B cell (primary cell): Measurements from ENCODE around the gene MTHFSD. TPM values are rescaled to one million over a fixed set of nuclear protein-coding genes. Genes with fewer than 3 reads are reported as not detected.

Source experiments
- ATAC-seq: fragments of 200-7000 bp; cut with Tn5 transposase; one replicate; pipeline ENCODE4 v1.10.0; 2021; ENCODE audit warnings: low read depth, mild to moderate bottlenecking, moderate number of reproducible peaks, moderate library complexity
- CTCF ChIA-PET: fragments of 350-600 bp; sonication (Branson Sonifier 250); formaldehyde crosslinking; loops from one replicate; lab custom pipeline; 2021; ENCODE audit warnings: antibody characterized with exemption, inconsistent platforms; lab: Charles Lee
- POLR2A ChIA-PET: fragments of 350-600 bp; sonication (Branson Sonifier 250); formaldehyde crosslinking; loops from one replicate; lab custom pipeline; 2021; ENCODE audit warnings: antibody characterized with exemption; lab: Charles Lee
- DNase-seq: peaks from one replicate; pipeline ENCODE4 v3.0.0; 2013
- H2AFZ ChIP-seq: 2 replicates; pipeline ENCODE4 v1.6.1; 2012; ENCODE audit warnings: mild to moderate bottlenecking, low read depth, low read length; ENCODE audit not compliant: insufficient read depth, poor library complexity, severe bottlenecking
- H3K27ac ChIP-seq, 2 donors: 1 replicate in 1 of 2; 2 replicates in 1 of 2; pipeline ENCODE4 v1.5.1; 2012 to 2013; ENCODE audit warnings: low read length in 2 of 2, mild to moderate bottlenecking in 2 of 2, moderate library complexity in 1 of 2
- H3K27me3 ChIP-seq, 4 experiments: fragments of 200-600 bp in 1 of 4; sonication (generic) in 1 of 4; replicated peaks in 1 of 4; 1 replicate in 2 of 4; 2 replicates in 2 of 4; pipeline versions ENCODE4 v1.6.1 to v1.7.0; 2013 to 2016; ENCODE audit warnings: low read length in 3 of 4, mild to moderate bottlenecking in 2 of 4, mixed read lengths in 1 of 4, moderate library complexity in 1 of 4; ENCODE audit not compliant: insufficient read depth in 4 of 4, control insufficient read depth in 3 of 4; ENCODE audit errors: control extremely low read depth in 1 of 4
- H3K36me3 ChIP-seq, 2 experiments: replicated peaks in 1 of 2; 1 replicate in 1 of 2; 2 replicates in 1 of 2; pipeline versions ENCODE4 v1.6.1 to v1.7.1; 2013; ENCODE audit warnings: low read length in 1 of 2; ENCODE audit not compliant: insufficient read depth in 2 of 2, control insufficient read depth in 1 of 2; ENCODE audit errors: control extremely low read depth in 1 of 2, extremely low read depth in 1 of 2
- H3K4me1 ChIP-seq, 2 donors: fragments of 200-600 bp in 1 of 2; sonication (generic) in 1 of 2; 1 replicate in 1 of 2; 2 replicates in 1 of 2; pipeline versions ENCODE4 v1.5.1 to v1.6.1; 2013 to 2017; ENCODE audit warnings: low read length in 2 of 2; ENCODE audit not compliant: control insufficient read depth in 2 of 2, insufficient read depth in 2 of 2
- H3K4me2 ChIP-seq: replicated peaks from 2 replicates; pipeline ENCODE3; 2012; ENCODE audit warnings: mild to moderate bottlenecking, low read depth, low read length; ENCODE audit not compliant: poor library complexity, severe bottlenecking
- H3K4me3 ChIP-seq, 5 experiments: fragments of 200-600 bp in 1 of 5; sonication (generic) in 1 of 5; 1 replicate in 3 of 5; 2 replicates in 2 of 5; pipeline versions ENCODE4 v1.5.1 to v1.7.0; 2011 to 2016; ENCODE audit warnings: low read length in 4 of 5, mild to moderate bottlenecking in 4 of 5, low read depth in 2 of 5, control low read depth in 1 of 5, moderate library complexity in 1 of 5; ENCODE audit not compliant: insufficient read depth in 1 of 5; ENCODE audit errors: control extremely low read depth in 1 of 5, extremely low read depth in 1 of 5
- H3K79me2 ChIP-seq: fragments of 200-600 bp; sonication (generic); one replicate; pipeline ENCODE4 v1.6.0; 2016; ENCODE audit warnings: low read length; ENCODE audit not compliant: control insufficient read depth, insufficient read depth
- H3K9ac ChIP-seq: fragments of 200-600 bp; sonication (generic); 2 replicates; pipeline ENCODE4 v1.6.1; 2017; ENCODE audit warnings: mild to moderate bottlenecking, low read length, moderate library complexity
- H3K9me3 ChIP-seq, 3 donors: one replicate each; pipeline versions ENCODE4 v1.6.1 to v1.7.1; 2013; ENCODE audit warnings: low read length in 2 of 3; ENCODE audit not compliant: control insufficient read depth in 2 of 3, insufficient read depth in 1 of 3; ENCODE audit errors: control extremely low read depth in 1 of 3
- H4K20me1 ChIP-seq: 2 replicates; pipeline ENCODE4 v1.6.0; 2012; ENCODE audit warnings: mild to moderate bottlenecking, low read length; ENCODE audit not compliant: insufficient read depth, control insufficient read depth, poor library complexity, severe bottlenecking
- H3K27ac Mint-ChIP-seq: one replicate; pipeline ENCODE4 v1.8.0; 2021; ENCODE audit warnings: mixed read lengths
- H3K27me3 Mint-ChIP-seq: one replicate; pipeline ENCODE4 v1.8.0; 2021; ENCODE audit warnings: mixed read lengths
- H3K4me1 Mint-ChIP-seq: one replicate; pipeline ENCODE4 v1.8.0; 2021; ENCODE audit warnings: mixed read lengths
- H3K4me3 Mint-ChIP-seq: one replicate; pipeline ENCODE4 v1.8.0; 2021; ENCODE audit warnings: mixed read lengths
- H3K9me3 Mint-ChIP-seq: one replicate; pipeline ENCODE4 v1.8.0; 2022; ENCODE audit warnings: mixed read lengths; ENCODE audit not compliant: insufficient read depth
- CTCF ChIP-seq: fragments of 200-600 bp; IDR thresholded peaks from one replicate; pipeline ENCODE4 v1.8.0; 2022; ENCODE audit warnings: antibody characterized with exemption, mild to moderate bottlenecking
- EZH2 ChIP-seq: IDR thresholded peaks from 2 replicates; pipeline ENCODE4 v1.6.1; 2012; ENCODE audit warnings: borderline replicate concordance, low read depth, mild to moderate bottlenecking, moderate library complexity, low read length; ENCODE audit not compliant: insufficient read depth, poor library complexity, severe bottlenecking
- WGBS: methylation state at CpG from one replicate; pipeline ENCODE4 v1.1.5; 2013; ENCODE audit warnings: missing lambda C conversion rate; ENCODE audit not compliant: insufficient coverage; 5-methylcytosine and 5-hydroxymethylcytosine counted together
- intact Hi-C: fragments of 100-400 bp; cut with micrococcal nuclease; formaldehyde crosslinking; loops from one replicate; pipeline ENCODE4 v1.10.0; 2022
- polyA plus RNA-seq: library from polyadenylated mRNA; depleted of rRNA; stranded (reverse); fragments of >200 nt; gene quantifications from 2 replicates; pipeline ENCODE4 v1.2.3, GENCODE V29; 2012
- total RNA-seq, 2 donors: library from RNA; stranded (reverse); fragments of 120-200 nt in 1 of 2; gene quantifications; 1 replicate in 1 of 2; 2 replicates in 1 of 2; pipeline versions ENCODE4 v1.2.3 to v1.2.4, GENCODE V29; 2013 to 2022

The MTHFSD gene
- total and polyA plus RNA-seq, 2 donors (not counting 1 experiment from before 2014, with no cell fraction given) = 21.5 to 42.0 TPM

GRCh38 chr16:86504315-86505184 is 50.5 kb downstream of the MTHFSD start:
- H3K9me3 ChIP-seq = peaks cover 0 to 17% (median 0%) of the 10 kb centered on the region in 3 donors
- ATAC-seq (no peak), DNase-seq (no peak)
- H3K27ac ChIP-seq = no peak overlapping the region
- Mint-ChIP-seq H3K27me3 (peaks cover 77% of the 10 kb centered on the region), H3K4me1 (peaks cover 35% of the 10 kb centered on the region), H3K4me3 (peak overlapping the region; percentile 65), H3K9me3 (no peaks in the 10 kb centered on the region), H3K27ac (no peak overlapping the region)
- no peak overlapping the region for H3K4me3 ChIP-seq
- TF ChIP-seq CTCF (no peak), EZH2 (no peak)
- H3K27me3 ChIP-seq = peaks cover 0 to 96% (median 69%) of the 10 kb centered on the region in 4 experiments
- no peak overlapping the region for H2AFZ ChIP-seq
- peaks cover 40 to 57% of the 10 kb centered on the region in 2 donors for H3K4me1 ChIP-seq
- peak overlapping the region; percentile 60 for H3K4me2 ChIP-seq
- H3K36me3 ChIP-seq = no peaks in the 10 kb centered on the region
- ChIA-PET POLR2A (no interaction called here), CTCF (no interaction called here)
- no peaks in the 10 kb centered on the region for H3K79me2 ChIP-seq
- intact Hi-C loops = no loop called here
- no peak overlapping the region for H3K9ac ChIP-seq
- no peaks in the 10 kb centered on the region for H4K20me1 ChIP-seq
- WGBS = 21% methylated on average over 27 of the region's 27 CpGs

GRCh38 chr16:86503830-86504229 is 51.2 kb downstream of the MTHFSD start:
- ATAC-seq (no peak), DNase-seq (no peak)
- Histone ChIP-seq H3K36me3 (no peaks in the 10 kb centered on the region), H3K27ac (no peak overlapping the region), H3K27me3 (peaks cover 0 to 93% (median 69%) of the 10 kb centered on the region in 4 experiments), H3K9me3 (peaks cover 0 to 17% (median 0%) of the 10 kb centered on the region in 3 donors), H3K4me2 (no peak overlapping the region), H3K4me3 (no peak overlapping the region), H4K20me1 (no peaks in the 10 kb centered on the region), H3K4me1 (peaks cover 35 to 53% of the 10 kb centered on the region in 2 donors), H3K79me2 (no peaks in the 10 kb centered on the region), H2AFZ (no peak overlapping the region), H3K9ac (no peak overlapping the region)
- 43% methylated on average over 3 of the region's 6 CpGs for WGBS
- no peak for TF ChIP-seq CTCF
- no peak for TF ChIP-seq EZH2
- POLR2A ChIA-PET = interaction anchor here (0.7 kb wide), 1 partner anchor 213 kb away, joined by 4 read pairs; no protein-coding TSS in a partner anchor
- CTCF ChIA-PET = no interaction called here
- intact Hi-C loops = no loop called here
- Mint-ChIP-seq H3K4me3 (no peak overlapping the region), H3K4me1 (peaks cover 30% of the 10 kb centered on the region), H3K27me3 (peaks cover 79% of the 10 kb centered on the region), H3K9me3 (no peaks in the 10 kb centered on the region), H3K27ac (no peak overlapping the region)
